Mucosa of rectum (tissue), 2 donors: Measurements from ENCODE around the gene ABTB2.

ENCODE experiments used
- H3K27ac ChIP-seq, 2 donors: one replicate each; pipeline ENCODE4 v1.7.0; 2013; ENCODE audit warnings: inconsistent platforms in 2 of 2, low read depth in 2 of 2, low read length in 2 of 2
- H3K27me3 ChIP-seq, 2 donors: one replicate each; pipeline ENCODE4 v1.7.0; 2013; ENCODE audit warnings: low read length in 2 of 2; ENCODE audit not compliant: control insufficient read depth in 2 of 2, insufficient read depth in 2 of 2
- H3K36me3 ChIP-seq, 2 donors: one replicate each; pipeline ENCODE4 v1.7.0; 2013; ENCODE audit warnings: low read length in 2 of 2; ENCODE audit not compliant: control insufficient read depth in 2 of 2, insufficient read depth in 2 of 2
- H3K4me1 ChIP-seq, 2 donors: one replicate each; pipeline ENCODE4 v1.7.0; 2013; ENCODE audit warnings: low read length in 2 of 2, mild to moderate bottlenecking in 1 of 2; ENCODE audit not compliant: control insufficient read depth in 2 of 2, insufficient read depth in 2 of 2
- H3K4me3 ChIP-seq, 2 donors: one replicate each; pipeline ENCODE4 v1.7.0; 2013; ENCODE audit warnings: low read length in 2 of 2
- H3K9ac ChIP-seq, 2 donors: one replicate each; pipeline ENCODE4 v1.7.0; 2013; ENCODE audit warnings: low read length in 2 of 2, low read depth in 1 of 2, mild to moderate bottlenecking in 1 of 2
- H3K9me3 ChIP-seq, 2 donors: one replicate each; pipeline ENCODE4 v1.7.0; 2013; ENCODE audit warnings: low read length in 2 of 2; ENCODE audit not compliant: control insufficient read depth in 2 of 2
- donor health status: healthy.
- donor health status: Normal muscosa, but diverticular disease.

The ABTB2 gene

DNA sequence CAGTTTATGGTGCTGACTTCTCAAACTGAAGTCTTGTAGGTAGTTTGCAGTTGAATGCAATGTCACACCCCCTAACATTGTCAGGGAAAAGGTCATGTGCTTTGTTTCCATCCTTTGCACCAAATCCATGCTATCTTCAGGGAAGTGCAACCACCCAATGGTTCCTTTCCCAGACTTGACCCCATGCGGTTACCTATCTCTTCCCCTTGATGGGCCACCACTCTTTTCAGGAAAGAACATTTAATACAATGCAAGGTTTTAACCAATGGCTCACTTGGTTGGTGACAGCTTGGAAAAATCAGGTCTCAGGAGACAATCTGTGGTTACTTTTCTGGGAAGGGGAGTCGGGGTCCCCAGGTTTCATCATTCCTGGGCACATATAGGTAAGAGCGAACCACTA lies 2.1 kb downstream of the ABTB2 start:
- Histone ChIP-seq H3K27ac (no peak overlapping the region), H3K27me3 (peaks cover 17 to 18% of the 10 kb centered on the region in 2 donors), H3K9me3 (no peaks in the 10 kb centered on the region), H3K36me3 (no peaks in the 10 kb centered on the region), H3K9ac (no peak overlapping the region), H3K4me1 (peaks cover 16 to 22% of the 10 kb centered on the region in 2 donors), H3K4me3 (peak overlapping the region; percentile 68 to 76)

DNA sequence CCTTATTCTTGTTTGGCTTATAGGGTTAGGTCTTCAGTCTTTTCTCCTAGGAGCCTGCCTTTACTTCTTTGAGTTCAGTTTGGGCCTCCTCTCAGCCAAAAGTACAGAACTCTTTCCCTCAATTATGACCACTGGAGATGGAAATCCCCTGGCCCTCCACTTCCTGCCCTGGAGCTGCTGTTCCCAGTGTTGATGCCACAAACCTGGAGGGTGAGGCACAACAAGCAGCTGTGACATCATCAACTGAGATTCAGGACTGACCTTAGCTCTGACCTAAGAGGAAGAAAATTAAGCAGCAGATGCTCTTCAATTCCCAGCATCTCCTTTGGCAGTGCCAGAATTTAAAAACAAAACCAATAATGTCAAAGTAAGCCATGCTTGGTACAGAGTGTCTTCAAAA lies 3.0 kb downstream of the ABTB2 start:
- Histone ChIP-seq H3K4me3 (no peak overlapping the region), H3K9me3 (no peaks in the 10 kb centered on the region), H3K9ac (no peak overlapping the region), H3K4me1 (peaks cover 16 to 22% of the 10 kb centered on the region in 2 donors), H3K27me3 (peaks cover 17 to 18% of the 10 kb centered on the region in 2 donors), H3K27ac (no peak overlapping the region), H3K36me3 (no peaks in the 10 kb centered on the region)

DNA sequence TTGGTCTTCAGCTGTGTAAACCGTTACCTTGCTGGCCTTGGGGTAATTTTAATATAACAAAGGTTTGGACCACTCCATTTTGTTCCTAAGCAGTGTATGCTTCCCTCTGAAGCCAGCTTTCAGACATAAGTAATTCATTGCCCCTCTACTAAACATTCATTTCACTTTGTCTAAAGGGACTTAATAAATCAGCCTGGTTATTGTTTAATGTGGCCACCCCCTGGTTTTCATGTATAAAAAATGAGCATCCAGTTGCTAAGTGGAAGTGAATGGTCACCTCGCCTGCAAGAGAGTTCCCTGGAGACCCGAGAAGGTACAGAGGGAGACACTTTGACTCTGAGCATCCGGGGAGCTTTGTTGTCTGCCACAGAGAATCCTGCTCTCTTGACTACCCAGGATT lies 3.9 kb downstream of the ABTB2 start:
- H3K4me3 ChIP-seq, result no peak overlapping the region

DNA sequence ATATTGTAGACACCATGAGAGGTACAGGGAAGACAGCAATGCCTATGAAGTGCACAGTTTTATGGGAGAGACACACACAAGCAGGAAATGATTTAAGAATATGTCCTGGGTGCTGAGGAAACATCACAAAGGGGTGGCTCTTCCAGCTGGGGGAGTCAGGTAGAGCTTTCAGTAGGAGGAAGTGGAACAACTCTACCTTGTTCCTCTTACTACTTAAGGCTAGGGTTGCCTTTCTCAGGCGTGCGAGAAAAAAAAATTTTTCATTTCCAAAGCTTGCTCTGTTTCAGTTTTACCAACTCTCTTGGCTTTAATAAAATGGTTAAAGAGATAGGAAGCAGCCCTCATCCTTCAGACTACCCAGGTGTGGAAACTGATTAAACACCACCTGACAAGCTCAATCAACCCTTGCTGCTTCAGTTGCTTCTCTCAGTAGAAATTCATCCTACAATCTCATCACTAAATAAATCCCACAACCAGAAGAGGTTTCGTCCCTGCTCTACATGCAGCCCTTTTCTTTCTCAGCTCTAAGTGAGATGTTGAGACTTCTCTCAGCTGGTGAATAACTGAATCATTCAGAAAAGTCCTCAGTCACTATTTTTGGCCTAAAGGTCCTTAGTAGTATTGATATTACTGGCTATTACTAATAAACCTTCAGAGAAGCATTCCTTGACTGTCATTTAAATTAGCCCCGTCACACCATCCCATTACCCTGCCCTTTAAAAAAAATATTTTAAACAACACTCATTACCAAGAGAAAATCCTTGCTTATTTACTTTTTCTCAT lies 5.9 kb downstream of the ABTB2 start:
- no peak overlapping the region for H3K4me3 ChIP-seq
- H3K27ac ChIP-seq, result no peak overlapping the region
- H3K4me1 ChIP-seq, result peaks cover 5 to 8% of the 10 kb centered on the region in 2 donors
- H3K9me3 ChIP-seq, result no peaks in the 10 kb centered on the region
- H3K36me3 ChIP-seq, result no peaks in the 10 kb centered on the region
- peaks cover 17 to 18% of the 10 kb centered on the region in 2 donors for H3K27me3 ChIP-seq
- no peak overlapping the region for H3K9ac ChIP-seq

More for the DNA sequence above, 3.9 kb downstream of the ABTB2 start:
- H3K9ac ChIP-seq, result no peak overlapping the region
- peaks cover 13 to 19% of the 10 kb centered on the region in 2 donors for H3K4me1 ChIP-seq
- H3K27ac ChIP-seq, result no peak overlapping the region
- H3K9me3 ChIP-seq, result no peaks in the 10 kb centered on the region
- no peaks in the 10 kb centered on the region for H3K36me3 ChIP-seq
- peaks cover 17 to 18% of the 10 kb centered on the region in 2 donors for H3K27me3 ChIP-seq

DNA sequence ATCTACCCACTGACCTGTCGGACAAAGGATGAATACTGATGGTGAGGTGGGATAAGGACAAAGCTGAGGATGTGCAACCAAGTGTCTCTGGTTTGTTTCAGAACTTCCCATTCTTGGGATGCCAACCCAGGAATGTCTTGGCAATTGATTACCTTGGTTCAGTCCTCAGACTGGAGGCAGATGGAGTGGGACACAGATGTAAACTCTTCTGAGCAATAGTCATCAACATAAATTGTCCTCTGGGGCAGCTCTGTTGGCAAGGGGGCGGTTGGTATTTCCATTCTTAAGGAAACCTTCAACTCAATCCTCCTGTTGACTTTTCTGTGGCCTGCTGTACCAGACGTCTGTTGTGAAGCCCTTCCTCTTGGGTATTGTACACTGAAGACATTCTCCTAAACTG lies 6.8 kb downstream of the ABTB2 start:
- peaks cover 0 to 4% of the 10 kb centered on the region in 2 donors for H3K4me1 ChIP-seq
- H3K4me3 ChIP-seq, result no peak overlapping the region
- no peak overlapping the region for H3K27ac ChIP-seq
- no peaks in the 10 kb centered on the region for H3K9me3 ChIP-seq
- H3K36me3 ChIP-seq, result no peaks in the 10 kb centered on the region
- H3K9ac ChIP-seq, result no peak overlapping the region
- peaks cover 10 to 12% of the 10 kb centered on the region in 2 donors for H3K27me3 ChIP-seq

DNA sequence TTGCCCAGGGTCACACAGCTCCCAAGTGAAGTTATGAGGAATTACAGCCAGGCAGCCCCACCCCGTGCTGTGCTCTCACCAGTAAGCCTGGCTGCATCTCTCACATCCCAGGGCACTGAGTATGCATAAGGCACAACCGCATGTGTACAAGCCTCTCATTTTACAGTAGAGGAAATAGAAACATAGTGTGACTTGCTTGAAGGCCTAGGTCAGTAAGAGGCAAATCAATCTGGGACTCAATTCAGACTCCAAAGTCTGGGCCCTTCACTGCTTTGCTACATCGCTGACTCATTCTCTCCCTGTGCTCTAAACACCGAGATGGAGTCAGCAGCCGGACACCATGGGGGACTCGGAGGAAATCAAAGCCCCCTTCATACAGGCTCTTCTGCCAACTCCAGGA lies 7.9 kb downstream of the ABTB2 start:
- no peak overlapping the region for H3K9ac ChIP-seq
- no peak overlapping the region for H3K27ac ChIP-seq
- H3K36me3 ChIP-seq, result no peaks in the 10 kb centered on the region
- H3K27me3 ChIP-seq, result peaks cover 2 to 5% of the 10 kb centered on the region in 2 donors
- no peaks in the 10 kb centered on the region for H3K9me3 ChIP-seq
- H3K4me3 ChIP-seq, result no peak overlapping the region
- peaks cover 4 to 16% of the 10 kb centered on the region in 2 donors for H3K4me1 ChIP-seq

DNA sequence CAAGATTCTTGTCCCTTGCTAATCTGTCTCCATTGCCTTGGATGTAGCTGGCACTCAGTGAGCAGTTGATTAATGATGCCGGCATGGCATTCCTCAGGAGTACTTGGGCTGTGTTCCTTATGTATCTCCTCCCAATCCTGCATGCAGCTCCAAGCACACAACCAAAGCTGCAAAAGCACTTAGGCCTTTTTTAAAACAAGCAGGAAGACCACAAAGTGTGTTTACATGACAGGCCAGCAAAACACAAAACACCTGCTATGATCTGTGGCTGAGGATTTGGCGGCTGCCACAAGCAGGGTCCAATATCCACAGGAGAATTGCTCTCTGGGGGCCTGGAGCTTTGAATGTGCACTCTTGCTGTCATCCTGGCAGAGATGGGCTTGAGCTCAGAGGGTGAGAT lies 8.9 kb downstream of the ABTB2 start:
- Histone ChIP-seq H3K36me3 (no peaks in the 10 kb centered on the region), H3K27me3 (no peaks in the 10 kb centered on the region), H3K4me1 (peaks cover 4 to 23% of the 10 kb centered on the region in 2 donors), H3K27ac (no peak overlapping the region), H3K9me3 (no peaks in the 10 kb centered on the region), H3K4me3 (no peak overlapping the region), H3K9ac (no peak overlapping the region)

DNA sequence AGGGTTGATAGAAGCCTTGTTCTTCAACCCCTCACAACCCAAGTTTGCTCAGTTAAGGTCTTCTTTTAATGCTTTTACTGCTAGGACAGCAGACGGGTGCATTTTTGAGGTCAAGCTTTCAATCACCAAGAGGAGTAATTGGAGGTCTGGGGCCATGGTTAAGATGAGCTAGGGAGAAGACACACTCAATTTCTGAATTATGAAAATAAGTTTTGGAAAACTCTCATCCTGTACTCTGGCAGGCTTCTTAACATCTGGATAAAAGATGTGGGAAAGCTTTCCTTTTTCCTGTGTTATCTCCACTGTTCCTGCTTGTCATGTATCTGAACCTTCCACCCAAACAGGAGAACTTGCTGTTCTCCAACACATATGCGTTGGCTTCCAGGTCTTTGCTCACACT lies 9.7 kb downstream of the ABTB2 start:
- Histone ChIP-seq H3K27ac (no peak overlapping the region), H3K27me3 (no peaks in the 10 kb centered on the region), H3K36me3 (no peaks in the 10 kb centered on the region), H3K4me1 (peaks cover 4 to 23% of the 10 kb centered on the region in 2 donors), H3K9ac (no peak overlapping the region), H3K9me3 (no peaks in the 10 kb centered on the region), H3K4me3 (no peak overlapping the region)

DNA sequence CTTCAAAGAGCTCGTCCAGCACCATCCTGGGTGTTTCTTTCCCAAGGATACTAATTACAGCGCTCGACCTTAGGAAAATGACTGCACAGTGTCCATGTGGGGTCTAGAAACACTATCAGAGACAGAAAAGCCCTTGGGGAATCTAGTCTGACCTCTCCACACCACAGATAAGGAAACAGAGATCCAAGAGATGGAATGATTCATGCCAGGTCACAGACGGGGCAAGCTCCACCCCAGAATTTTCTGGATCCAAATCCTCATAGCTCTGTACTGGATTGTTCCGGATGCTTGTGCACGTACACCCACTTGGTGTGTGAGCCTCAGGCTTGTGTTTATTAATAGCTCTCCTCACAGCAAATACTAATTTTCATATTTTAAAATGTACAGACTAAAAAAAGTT lies 11.3 kb downstream of the ABTB2 start:
- H3K4me1 ChIP-seq, result peaks cover 4 to 32% of the 10 kb centered on the region in 2 donors
- no peak overlapping the region for H3K9ac ChIP-seq
- H3K9me3 ChIP-seq, result no peaks in the 10 kb centered on the region
- peak overlapping the region in 1 of 2 donors; percentile 5 for H3K27ac ChIP-seq
- no peaks in the 10 kb centered on the region for H3K27me3 ChIP-seq
- H3K4me3 ChIP-seq, result no peak overlapping the region
- no peaks in the 10 kb centered on the region for H3K36me3 ChIP-seq

DNA sequence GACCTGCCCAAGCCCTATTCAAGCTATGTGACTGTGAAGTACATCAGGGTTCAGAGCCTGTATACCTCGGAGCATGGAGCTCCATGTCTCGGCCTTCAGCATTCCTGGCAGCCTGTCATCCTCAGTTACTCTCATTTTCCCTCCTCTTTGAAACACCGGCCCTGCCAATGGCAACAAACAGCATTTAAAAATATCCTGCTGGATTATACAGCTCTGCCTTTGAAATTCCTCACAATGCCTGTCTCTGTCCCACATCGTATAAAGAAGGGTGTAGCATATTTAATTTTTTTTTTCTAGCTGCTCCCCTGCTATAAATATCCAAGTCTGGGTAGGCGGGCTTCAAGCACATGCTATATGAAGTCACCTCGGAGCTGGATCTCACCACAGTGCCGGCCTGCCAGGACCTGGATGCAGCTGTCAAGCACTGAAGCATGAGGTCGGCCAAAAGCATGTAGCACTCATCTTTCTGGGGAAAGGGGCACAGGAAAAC lies 11.8 kb downstream of the ABTB2 start:
- Histone ChIP-seq H3K9me3 (no peaks in the 10 kb centered on the region), H3K9ac (no peak overlapping the region), H3K4me3 (no peak overlapping the region), H3K4me1 (peaks cover 4 to 32% of the 10 kb centered on the region in 2 donors), H3K36me3 (no peaks in the 10 kb centered on the region), H3K27me3 (no peaks in the 10 kb centered on the region), H3K27ac (peak overlapping the region in 1 of 2 donors; percentile 5)
